ENCODE measurements around the gene PTCD1.

The PTCD1 gene

DNA sequence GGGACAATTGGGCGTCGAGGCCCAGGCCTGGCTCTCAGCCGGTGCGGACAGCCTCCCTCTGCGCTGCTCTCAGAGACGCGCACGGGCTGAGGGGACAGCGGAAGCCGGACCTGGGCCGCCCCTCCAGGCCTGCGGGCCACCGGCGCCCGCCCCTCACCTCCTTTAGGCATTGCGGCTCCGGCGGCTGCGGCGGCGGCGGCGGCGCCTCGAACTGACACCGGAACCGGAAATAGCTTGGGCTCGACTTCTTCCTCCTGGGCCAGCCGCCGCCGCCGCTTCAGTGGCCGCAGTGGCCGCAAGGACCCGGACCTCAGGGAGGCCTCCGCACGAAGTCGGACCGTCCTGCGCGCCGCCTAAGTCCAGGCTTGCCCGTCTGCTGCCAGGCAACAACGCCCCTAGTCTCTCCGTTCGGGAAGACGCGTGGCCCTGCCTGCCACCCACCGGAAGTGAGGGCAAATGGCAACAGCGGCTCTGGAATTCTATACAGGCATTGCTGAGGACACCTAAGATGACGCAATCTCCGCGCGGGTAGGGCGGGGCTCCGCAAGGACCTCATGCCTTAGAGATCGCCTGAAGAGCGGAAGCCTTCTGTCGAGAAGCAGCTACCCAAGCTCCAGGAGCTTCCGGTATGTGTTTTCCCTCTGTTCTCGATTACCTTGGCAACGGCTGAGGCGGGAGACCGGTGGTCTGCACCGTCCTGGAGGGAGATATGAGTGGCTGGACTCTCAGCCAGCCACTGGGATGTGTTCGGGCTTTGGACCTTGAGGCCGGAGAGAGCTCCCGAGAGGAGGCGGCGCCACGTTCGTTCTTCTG lies 30.0 kb downstream of the PTCD1 start, which contains the start of the genes BUD31 and PDAP1:
Gene BUD31 (plus strand): TSS at position 591 of the 813 bp plus-strand sequence. CDS start 2,124 bp downstream, outside the sequence.
Gene PDAP1 (minus strand): TSS at position 219 of the 813 bp plus-strand sequence. CDS start 49 bp downstream, at position 170.
- Histone ChIP-seq H3K4me3 (peak within 1 kb of the TSS; percentile 96), H3K9ac (ENCODE audit: insufficient read length) (peak within 1 kb of the TSS; percentile 100), H3K9me3 (ENCODE audit: low read depth, low read length) (no peaks in the 10 kb centered on the region), H3K27ac (peak within 1 kb of the TSS; percentile 99), H3K36me3 (ENCODE audit: insufficient read depth, low read length) (peaks cover 48% of the 10 kb centered on the region)
- DNase-seq (ENCODE audit: low read depth, low spot score): peak; percentile 96
- TF ChIP-seq FOXP2 (optimal IDR thresholded peaks at IDR 0.05; ENCODE audit: control extremely low read depth, extremely low read length, insufficient read depth) (peak; percentile 59), EZH2 (IDR thresholded peaks at IDR 0.05) (no peak), POLR2AphosphoS5 (IDR thresholded peaks at IDR 0.05; ENCODE audit: borderline replicate concordance, low read depth, low read length) (peak; percentile 95)

GRCh38 chr7:99407872-99408378 lies 30.7 kb downstream of the PTCD1 start:
- Histone ChIP-seq H3K9ac (ENCODE audit: insufficient read length) (peak overlapping the region; percentile 100), H3K36me3 (ENCODE audit: insufficient read depth, low read length) (peaks cover 48% of the 10 kb centered on the region), H3K4me3 (peak overlapping the region; percentile 96), H3K9me3 (ENCODE audit: low read depth, low read length) (no peaks in the 10 kb centered on the region), H3K27ac (peak overlapping the region; percentile 99)
- no peak for TF ChIP-seq FOXP2 (optimal IDR thresholded peaks at IDR 0.05; ENCODE audit: control extremely low read depth, extremely low read length, insufficient read depth)
- no peak for TF ChIP-seq POLR2AphosphoS5 (IDR thresholded peaks at IDR 0.05; ENCODE audit: borderline replicate concordance, low read depth, low read length)
- no peak for TF ChIP-seq EZH2 (IDR thresholded peaks at IDR 0.05)
- no peak for DNase-seq (ENCODE audit: low read depth, low spot score)

DNA sequence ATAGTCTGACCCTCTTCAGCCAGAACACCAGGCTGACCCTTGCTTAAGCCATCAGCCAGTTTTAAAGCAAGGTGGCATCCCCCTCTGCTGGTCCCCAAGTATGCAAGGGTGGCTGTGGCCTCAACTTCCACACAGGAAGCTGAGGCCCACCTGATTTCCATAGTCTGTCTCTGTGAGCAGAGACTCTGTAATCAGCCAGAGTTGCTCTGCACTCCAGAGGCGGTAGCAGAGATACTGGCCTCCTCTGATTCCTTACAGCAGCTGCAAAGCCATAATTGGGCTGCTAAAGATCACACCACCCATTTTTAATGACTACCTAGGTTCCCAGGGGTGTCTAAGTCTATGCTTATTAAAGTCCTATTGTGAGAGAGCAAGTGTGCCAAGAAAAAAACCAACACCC lies 32.0 kb downstream of the PTCD1 start:
- no peak for DNase-seq (ENCODE audit: low read depth, low spot score)
- peaks cover 47% of the 10 kb centered on the region for H3K36me3 ChIP-seq (ENCODE audit: insufficient read depth, low read length)
- H3K9me3 ChIP-seq (ENCODE audit: low read depth, low read length): no peaks in the 10 kb centered on the region
- H3K9ac ChIP-seq (ENCODE audit: insufficient read length): peak overlapping the region; percentile 100
- peak overlapping the region; percentile 99 for H3K27ac ChIP-seq
- TF ChIP-seq FOXP2 (optimal IDR thresholded peaks at IDR 0.05; ENCODE audit: control extremely low read depth, extremely low read length, insufficient read depth) (no peak), EZH2 (IDR thresholded peaks at IDR 0.05) (no peak), POLR2AphosphoS5 (IDR thresholded peaks at IDR 0.05; ENCODE audit: borderline replicate concordance, low read depth, low read length) (no peak)
- peak overlapping the region; percentile 96 for H3K4me3 ChIP-seq

DNA sequence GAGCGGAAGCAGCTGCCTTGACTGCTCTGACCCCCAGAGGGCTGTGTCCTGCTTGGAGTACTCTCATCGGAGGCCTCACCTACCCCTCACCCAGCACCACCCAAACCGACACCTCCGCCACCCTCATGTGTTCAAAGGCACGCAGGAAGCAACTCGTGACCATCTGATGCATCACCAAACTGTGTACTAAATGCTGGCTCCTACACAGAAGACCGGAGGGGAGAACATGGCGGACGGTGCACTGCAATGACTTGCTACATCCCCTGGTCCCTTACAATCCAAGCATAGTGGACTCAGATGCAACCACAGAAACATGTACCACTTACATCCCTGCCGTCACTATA lies 33.6 kb downstream of the PTCD1 start:
- DNase-seq (ENCODE audit: low read depth, low spot score): no peak
- Histone ChIP-seq H3K9ac (ENCODE audit: insufficient read length) (no peak overlapping the region), H3K4me3 (no peak overlapping the region), H3K9me3 (ENCODE audit: low read depth, low read length) (no peaks in the 10 kb centered on the region), H3K27ac (no peak overlapping the region), H3K36me3 (ENCODE audit: insufficient read depth, low read length) (peaks cover 48% of the 10 kb centered on the region)
- TF ChIP-seq FOXP2 (optimal IDR thresholded peaks at IDR 0.05; ENCODE audit: control extremely low read depth, extremely low read length, insufficient read depth): no peak

- peaks cover 52% of the 10 kb centered on the region for H3K36me3 ChIP-seq (ENCODE audit: insufficient read depth, low read length)
Measured at GRCh38 chr7:99404235-99404976, 34.2 kb downstream of the PTCD1 start.

GRCh38 chr7:99403764-99404163 lies 34.8 kb downstream of the PTCD1 start:
- no peak for TF ChIP-seq EZH2 (IDR thresholded peaks at IDR 0.05)
- TF ChIP-seq POLR2AphosphoS5 (IDR thresholded peaks at IDR 0.05; ENCODE audit: borderline replicate concordance, low read depth, low read length): no peak
- TF ChIP-seq FOXP2 (optimal IDR thresholded peaks at IDR 0.05; ENCODE audit: control extremely low read depth, extremely low read length, insufficient read depth): no peak
- H3K9ac ChIP-seq (ENCODE audit: insufficient read length): no peak overlapping the region
- peaks cover 58% of the 10 kb centered on the region for H3K36me3 ChIP-seq (ENCODE audit: insufficient read depth, low read length)
- DNase-seq (ENCODE audit: low read depth, low spot score): no peak
- no peak overlapping the region for H3K27ac ChIP-seq
- H3K4me3 ChIP-seq: no peak overlapping the region
- no peaks in the 10 kb centered on the region for H3K9me3 ChIP-seq (ENCODE audit: low read depth, low read length)

More at GRCh38 chr7:99404235-99404976, 34.2 kb downstream of the PTCD1 start:
- no peak for TF ChIP-seq FOXP2 (optimal IDR thresholded peaks at IDR 0.05; ENCODE audit: control extremely low read depth, extremely low read length, insufficient read depth)
- TF ChIP-seq POLR2AphosphoS5 (IDR thresholded peaks at IDR 0.05; ENCODE audit: borderline replicate concordance, low read depth, low read length): peak; percentile 15; the same call in 1 of the 2 replicates
- Histone ChIP-seq H3K9ac (ENCODE audit: insufficient read length) (no peak overlapping the region), H3K9me3 (ENCODE audit: low read depth, low read length) (no peaks in the 10 kb centered on the region), H3K27ac (no peak overlapping the region), H3K4me3 (no peak overlapping the region)
- DNase-seq (ENCODE audit: low read depth, low spot score): no peak

DNA sequence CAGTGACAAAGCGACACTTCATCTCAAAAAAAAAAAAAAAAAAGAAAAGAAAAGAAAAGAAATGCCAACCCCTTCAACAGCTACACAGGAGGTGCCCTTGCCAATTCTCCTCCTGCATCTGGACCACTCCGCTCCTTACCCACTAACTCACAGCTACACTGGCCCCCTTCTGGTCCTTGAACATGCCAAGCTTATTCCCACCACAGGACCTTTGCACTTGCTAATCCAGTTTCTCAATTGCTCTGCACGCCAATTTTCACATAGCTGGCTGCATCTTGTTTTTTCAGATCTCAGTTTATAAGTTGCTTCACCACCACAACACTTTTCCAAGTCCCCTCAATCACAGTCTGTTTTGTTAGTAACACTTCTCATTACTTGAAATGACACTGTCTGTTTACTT lies 35.7 kb downstream of the PTCD1 start:
- Histone ChIP-seq H3K9ac (ENCODE audit: insufficient read length) (no peak overlapping the region), H3K36me3 (ENCODE audit: insufficient read depth, low read length) (peaks cover 67% of the 10 kb centered on the region), H3K4me3 (no peak overlapping the region), H3K9me3 (ENCODE audit: low read depth, low read length) (no peaks in the 10 kb centered on the region), H3K27ac (no peak overlapping the region)
- DNase-seq (ENCODE audit: low read depth, low spot score): no peak
- no peak for TF ChIP-seq EZH2 (IDR thresholded peaks at IDR 0.05)
- TF ChIP-seq FOXP2 (optimal IDR thresholded peaks at IDR 0.05; ENCODE audit: control extremely low read depth, extremely low read length, insufficient read depth): no peak
- no peak for TF ChIP-seq POLR2AphosphoS5 (IDR thresholded peaks at IDR 0.05; ENCODE audit: borderline replicate concordance, low read depth, low read length)

GRCh38 chr7:99399597-99399996 lies 39.0 kb downstream of the PTCD1 start:
- H3K36me3 ChIP-seq (ENCODE audit: insufficient read depth, low read length): peaks cover 73% of the 10 kb centered on the region
- no peak overlapping the region for H3K9ac ChIP-seq (ENCODE audit: insufficient read length)
- H3K9me3 ChIP-seq (ENCODE audit: low read depth, low read length): no peaks in the 10 kb centered on the region
- H3K27ac ChIP-seq: no peak overlapping the region
- DNase-seq (ENCODE audit: low read depth, low spot score): no peak
- H3K4me3 ChIP-seq: no peak overlapping the region
- TF ChIP-seq EZH2 (IDR thresholded peaks at IDR 0.05): no peak
- TF ChIP-seq POLR2AphosphoS5 (IDR thresholded peaks at IDR 0.05; ENCODE audit: borderline replicate concordance, low read depth, low read length): no peak
- TF ChIP-seq FOXP2 (optimal IDR thresholded peaks at IDR 0.05; ENCODE audit: control extremely low read depth, extremely low read length, insufficient read depth): no peak

Measured in SK-N-MC (cell line).